Fibroblast of skin of left quadriceps (primary cell): Measurements from ENCODE around the gene PTN.

Experiments
- DNase-seq, 2 experiments: peaks; one replicate each; pipeline ENCODE4 v3.0.0-alpha.2; 2013; ENCODE audit warnings: low read depth in 2 of 2

Gene PTN

GRCh38 chr7:137343281-137343841 lies at the start of gene PTN:
TSS of gene PTN (minus strand) at chr7:137343733. CDS start at chr7:137254973, 88,760 bp downstream.
- peak; percentile 37 to 42 for DNase-seq

GRCh38 chr7:137390076-137390475 lies 46.5 kb upstream of the PTN start:
- DNase-seq: no peak

- DNase-seq: peak; percentile 29 to 33
Measured at GRCh38 chr7:137388916-137389315, 45.4 kb upstream of the PTN start.

GRCh38 chr7:137386966-137387365 lies 43.4 kb upstream of the PTN start:
- no peak for DNase-seq

- DNase-seq: no peak
Measured at GRCh38 chr7:137381045-137381444, 37.5 kb upstream of the PTN start.

- DNase-seq: no peak
Measured at GRCh38 chr7:137373507-137373906, 30.0 kb upstream of the PTN start.

- no peak for DNase-seq
Measured at GRCh38 chr7:137371616-137372015, 28.1 kb upstream of the PTN start.

- no peak for DNase-seq
Measured at GRCh38 chr7:137366995-137367394, 23.5 kb upstream of the PTN start.

GRCh38 chr7:137363683-137364082 lies 20.1 kb upstream of the PTN start:
- DNase-seq: no peak

- DNase-seq: no peak
Measured at GRCh38 chr7:137360087-137360679, 16.6 kb upstream of the PTN start.

GRCh38 chr7:137354961-137355360 lies 11.4 kb upstream of the PTN start:
- no peak for DNase-seq

GRCh38 chr7:137354396-137354795 lies 10.9 kb upstream of the PTN start:
- DNase-seq: peak in 1 of 2 experiments; percentile 3

GRCh38 chr7:137351941-137352340 lies 8.4 kb upstream of the PTN start:
- no peak for DNase-seq

- DNase-seq: no peak
Measured at GRCh38 chr7:137345799-137346449, 2.4 kb upstream of the PTN start.

GRCh38 chr7:137342828-137343261 lies 688 bp downstream of the PTN start:
- no peak for DNase-seq

GRCh38 chr7:137342265-137342664 lies 1.3 kb downstream of the PTN start:
- no peak for DNase-seq

- DNase-seq: no peak
Measured at GRCh38 chr7:137337902-137338301, 5.6 kb downstream of the PTN start.

GRCh38 chr7:137335814-137336213 lies 7.7 kb downstream of the PTN start:
- no peak for DNase-seq

GRCh38 chr7:137331378-137331777 lies 12.2 kb downstream of the PTN start:
- no peak for DNase-seq

- no peak for DNase-seq
Measured at GRCh38 chr7:137329411-137329810, 14.1 kb downstream of the PTN start.

GRCh38 chr7:137328373-137329120 lies 15.0 kb downstream of the PTN start:
- DNase-seq: no peak

GRCh38 chr7:137325927-137326326 lies 17.6 kb downstream of the PTN start:
- no peak for DNase-seq
